HG02981 (cell line): ENCODE results near the gene HDAC5.
"Not testable (repeated sequence)": the region's sequence is repeated elsewhere in the genome, so short reads cannot be mapped to it uniquely, and the experiment has no call there.

Experiments used
- ATAC-seq: cut with Tn5 transposase; IDR thresholded peaks from one replicate; pipeline ENCODE4 v1.9.1; 2021; ENCODE audit warnings: mild to moderate bottlenecking, moderate library complexity; ENCODE audit not compliant: unreplicated experiment

Gene HDAC5

DNA sequence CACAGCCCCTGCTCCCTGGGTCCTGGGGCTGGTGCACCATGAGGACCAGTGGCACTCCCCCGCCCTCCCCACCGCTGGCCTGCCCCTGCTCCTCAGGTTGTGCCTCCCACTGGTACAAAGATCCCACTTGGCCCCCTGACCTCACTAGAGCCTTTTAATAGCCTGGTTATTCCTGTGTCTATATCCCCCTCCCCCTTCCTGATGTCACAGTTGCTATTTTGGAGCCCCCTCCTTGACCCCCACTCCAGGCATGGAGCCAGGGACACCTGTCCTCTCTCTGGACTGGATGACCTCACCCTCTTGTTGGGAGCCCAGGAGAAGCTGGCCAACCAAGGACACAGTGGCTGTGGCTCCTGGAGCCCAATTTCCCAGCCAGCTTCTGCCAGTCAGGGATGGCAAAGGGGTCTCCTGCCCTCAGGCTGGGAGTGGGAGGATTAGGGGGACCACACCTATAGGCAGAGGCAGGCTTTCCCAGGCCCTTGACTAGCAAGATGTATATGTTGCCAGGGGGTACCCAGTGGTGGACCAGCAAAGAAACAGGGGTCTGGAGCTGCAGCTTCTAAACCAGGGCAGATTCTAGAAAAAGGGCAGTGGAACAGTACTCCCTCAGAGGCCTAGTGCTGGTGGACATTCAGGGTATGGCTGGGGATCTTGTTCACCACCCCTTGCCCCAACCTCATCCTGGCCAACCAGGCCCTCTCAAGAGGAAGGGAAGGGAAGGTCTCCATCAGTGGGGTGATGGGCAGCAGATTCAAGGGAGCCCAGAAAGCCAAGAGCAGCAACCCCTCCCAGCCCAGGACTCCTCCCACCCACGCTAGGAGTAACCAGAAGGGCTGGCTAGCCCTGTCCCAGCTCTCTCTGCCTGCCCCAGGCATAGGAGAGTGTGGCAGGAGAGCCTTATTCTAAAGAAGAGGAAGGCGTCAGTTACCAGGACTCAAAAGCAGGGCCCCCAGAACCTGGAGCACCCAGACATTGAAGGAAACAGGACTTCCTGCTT lies 10.9 kb downstream of the HDAC5 start:
- ATAC-seq: no peak

DNA sequence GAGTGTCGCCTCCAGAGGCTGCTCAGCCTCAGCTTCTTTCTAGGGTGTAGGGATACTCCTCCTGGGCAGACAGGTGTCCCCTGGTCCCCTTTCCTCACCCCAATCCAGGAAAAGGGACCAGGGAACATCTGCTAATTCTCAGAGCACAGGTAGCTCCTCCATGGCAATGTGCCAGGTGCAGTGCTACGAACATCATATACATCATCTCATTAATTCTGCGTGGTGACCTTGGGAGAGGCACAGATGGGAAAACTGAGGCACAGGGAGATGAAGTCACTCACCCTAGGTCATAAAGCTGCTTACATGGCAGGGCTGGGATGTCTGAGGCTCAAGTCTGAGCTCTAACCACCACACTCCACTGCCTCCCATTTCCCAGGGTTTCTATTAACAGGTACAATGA lies 11.7 kb downstream of the HDAC5 start:
- no peak for ATAC-seq

DNA sequence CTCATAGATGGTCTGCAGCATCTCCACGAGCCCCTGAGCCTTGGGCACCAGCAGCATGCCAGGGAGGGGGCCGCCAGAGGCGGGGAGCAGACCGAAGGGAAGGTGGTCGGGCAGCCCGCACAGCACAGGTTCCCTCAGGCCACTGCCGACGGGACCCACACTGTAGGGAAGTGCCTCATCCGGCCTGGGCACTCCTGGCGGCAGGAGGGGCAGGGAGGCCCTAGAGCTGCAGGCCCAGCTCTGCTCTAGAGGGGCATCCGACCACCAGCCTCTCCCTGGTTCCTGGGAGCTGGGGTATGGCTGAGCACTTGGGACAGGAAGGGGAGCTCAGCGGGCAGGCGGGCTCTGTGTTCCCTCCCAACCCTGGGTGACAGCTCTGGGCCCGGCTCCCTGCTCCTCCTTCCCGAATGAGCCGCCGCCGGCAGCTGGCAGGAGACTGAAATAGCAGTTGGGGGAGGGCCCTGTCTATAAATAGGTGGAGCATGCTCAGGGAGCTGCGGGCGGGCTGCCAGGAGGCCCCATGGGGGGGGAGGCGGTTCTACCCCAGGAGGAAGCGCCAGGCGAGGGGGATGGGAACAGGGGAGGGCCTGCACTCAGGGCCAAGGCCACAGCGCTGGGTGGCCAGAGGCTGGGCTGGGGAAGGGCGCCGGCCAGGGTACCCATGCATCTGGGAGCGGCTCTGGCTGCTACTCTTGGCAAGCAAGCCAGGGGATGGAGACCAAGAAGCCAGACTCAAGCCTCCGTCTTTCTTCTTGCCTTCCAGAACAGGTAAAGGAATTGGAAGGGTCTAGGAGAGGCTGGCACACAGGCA lies 12.4 kb downstream of the HDAC5 start:
- ATAC-seq: no peak

DNA sequence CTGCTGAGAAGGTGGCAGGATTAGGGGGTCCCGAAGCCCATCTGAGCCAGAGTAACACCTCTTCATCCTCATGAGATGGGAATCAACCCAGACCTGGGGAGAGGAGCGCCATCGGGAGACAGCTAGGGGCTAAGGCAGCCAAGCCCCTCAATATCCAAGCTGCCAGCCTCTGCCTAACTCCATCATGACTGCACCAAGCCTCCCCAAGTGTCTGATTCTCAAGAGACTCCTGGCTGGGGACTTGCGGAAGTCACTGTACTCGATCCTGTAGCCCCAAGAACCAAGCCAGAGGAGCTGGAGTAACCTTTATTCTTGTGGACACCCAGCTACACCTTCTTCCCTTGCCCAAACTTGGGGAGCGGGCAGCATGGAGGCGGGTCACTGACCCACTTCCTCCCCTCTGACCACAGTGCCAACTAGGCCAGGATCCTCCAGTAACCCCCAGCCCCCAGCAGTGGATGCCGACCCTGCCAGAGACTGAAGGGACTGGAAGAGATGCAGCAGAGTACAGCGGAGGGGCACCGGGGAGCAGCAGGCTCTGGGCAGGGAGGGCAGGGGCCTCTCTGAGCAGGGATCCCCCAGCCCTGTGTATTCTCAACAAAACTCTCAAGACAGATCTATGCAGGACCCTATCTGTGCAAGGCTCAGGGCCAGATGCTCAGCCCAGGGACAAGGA lies 13.3 kb downstream of the HDAC5 start:
- ATAC-seq: no peak

DNA sequence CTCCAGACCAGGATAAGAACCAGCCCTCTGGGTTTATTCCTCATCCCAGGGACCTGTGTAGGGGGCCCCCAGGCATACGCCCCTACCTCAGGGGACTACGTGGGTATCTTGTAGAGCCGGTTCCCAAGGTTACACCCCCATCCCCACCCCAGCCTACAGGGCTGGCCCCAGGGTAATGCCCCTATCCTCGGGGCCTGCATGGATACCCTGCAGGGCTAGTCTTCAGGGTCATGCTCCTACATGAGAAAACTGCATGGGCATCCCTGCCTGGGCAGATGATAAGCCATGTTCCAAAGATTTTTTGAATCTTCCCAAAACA lies 14.2 kb downstream of the HDAC5 start:
- no peak for ATAC-seq

DNA sequence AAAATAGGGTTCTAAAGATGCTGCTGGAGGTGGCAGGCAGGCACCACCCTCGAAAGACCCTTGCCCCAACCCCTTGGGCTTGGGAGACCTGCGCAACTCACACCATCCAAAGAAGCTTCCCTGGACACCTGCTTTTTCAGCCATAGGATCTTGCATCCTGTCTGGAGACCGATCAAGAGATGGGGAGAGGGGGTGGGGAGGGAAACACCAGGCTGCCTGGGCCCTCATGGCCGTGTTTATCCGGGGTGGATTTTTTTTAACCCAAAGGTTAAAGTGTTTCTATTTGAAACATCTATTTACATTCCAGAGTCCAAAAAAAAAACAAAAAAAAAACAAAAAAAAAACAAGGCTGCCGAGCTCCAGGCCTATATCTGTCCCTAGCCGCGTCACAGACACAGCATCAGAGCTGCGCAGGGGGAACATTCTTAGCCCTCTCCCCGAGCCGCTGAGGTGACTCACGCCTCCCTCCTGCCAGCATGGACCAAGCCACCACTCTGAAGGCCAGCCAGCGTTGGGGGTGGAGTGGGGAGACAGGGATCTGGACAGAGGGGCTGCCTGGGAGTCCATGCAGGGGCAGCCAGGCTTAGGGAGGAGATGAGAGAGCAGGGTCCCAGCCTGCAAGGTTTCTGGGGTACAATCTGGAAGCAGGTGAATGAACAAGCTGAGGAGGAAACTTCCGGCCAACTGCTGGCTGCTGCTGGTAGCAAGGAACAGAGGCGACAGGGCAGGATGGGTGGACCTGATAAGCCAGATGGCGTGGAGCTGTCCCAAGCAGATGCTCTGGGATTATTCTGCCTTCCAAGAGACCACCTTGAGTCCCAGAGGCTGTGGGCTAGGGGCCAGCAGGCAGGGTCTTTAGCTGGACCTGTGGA lies 14.8 kb downstream of the HDAC5 start:
- ATAC-seq: no peak

DNA sequence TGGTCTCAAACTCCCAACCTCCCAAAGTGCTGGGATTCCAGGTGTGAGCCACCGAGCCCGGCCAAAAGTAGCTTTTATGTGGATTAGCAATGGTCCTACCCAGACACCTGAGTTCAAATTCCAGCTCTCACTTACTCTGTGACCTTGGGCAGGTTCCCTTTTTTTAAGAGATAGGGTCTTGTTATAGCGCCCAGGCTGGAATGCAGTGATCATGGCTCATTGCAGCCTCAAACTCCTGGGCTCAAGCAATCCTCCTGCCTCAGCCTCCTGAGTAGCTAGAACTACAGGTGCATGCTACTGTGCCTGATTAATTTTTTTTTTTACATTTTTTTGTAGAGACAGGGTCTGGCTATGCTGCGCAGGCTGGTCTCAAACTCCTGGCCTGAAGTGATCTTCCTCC lies 16.6 kb downstream of the HDAC5 start:
- no peak for ATAC-seq

DNA sequence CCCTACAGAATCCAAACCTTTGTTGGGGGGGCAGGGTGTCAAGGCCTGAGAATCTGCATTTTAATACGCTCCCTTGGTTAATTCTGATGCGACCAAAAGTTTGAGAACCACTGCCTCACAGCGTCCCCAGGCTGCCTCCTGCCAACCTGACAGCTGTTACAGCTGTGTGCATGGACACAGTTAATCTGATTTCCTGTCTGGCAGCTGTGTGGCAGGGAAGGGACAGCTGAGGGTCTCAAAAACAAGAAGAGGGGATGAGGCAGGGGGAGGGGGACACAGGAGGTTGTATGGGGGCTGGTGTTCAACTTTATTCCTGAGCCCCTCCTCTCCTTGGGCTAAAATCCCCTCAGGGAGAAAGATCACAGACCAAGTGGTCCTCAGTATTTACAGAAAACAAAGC lies 17.5 kb downstream of the HDAC5 start:
- ATAC-seq: no peak

DNA sequence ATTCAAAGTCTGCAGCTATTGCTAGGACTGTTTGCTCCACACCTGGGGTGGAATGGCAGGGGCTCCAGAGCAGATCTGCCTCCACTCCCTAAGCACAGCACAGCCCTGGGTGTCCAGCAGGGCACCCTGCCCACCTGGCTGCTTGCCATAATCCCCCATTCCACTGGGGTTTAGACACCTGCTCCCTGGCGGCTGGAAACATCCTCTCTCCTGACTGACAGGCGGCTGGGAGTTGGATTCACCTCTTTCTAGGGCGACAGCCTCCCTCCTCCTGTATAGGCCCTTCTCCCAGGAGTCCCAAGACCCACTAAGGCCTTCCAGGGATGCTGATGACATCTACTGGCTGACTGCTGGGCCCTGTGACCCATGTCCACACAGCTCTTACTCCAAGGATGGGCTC lies 18.0 kb downstream of the HDAC5 start:
- ATAC-seq: no peak

DNA sequence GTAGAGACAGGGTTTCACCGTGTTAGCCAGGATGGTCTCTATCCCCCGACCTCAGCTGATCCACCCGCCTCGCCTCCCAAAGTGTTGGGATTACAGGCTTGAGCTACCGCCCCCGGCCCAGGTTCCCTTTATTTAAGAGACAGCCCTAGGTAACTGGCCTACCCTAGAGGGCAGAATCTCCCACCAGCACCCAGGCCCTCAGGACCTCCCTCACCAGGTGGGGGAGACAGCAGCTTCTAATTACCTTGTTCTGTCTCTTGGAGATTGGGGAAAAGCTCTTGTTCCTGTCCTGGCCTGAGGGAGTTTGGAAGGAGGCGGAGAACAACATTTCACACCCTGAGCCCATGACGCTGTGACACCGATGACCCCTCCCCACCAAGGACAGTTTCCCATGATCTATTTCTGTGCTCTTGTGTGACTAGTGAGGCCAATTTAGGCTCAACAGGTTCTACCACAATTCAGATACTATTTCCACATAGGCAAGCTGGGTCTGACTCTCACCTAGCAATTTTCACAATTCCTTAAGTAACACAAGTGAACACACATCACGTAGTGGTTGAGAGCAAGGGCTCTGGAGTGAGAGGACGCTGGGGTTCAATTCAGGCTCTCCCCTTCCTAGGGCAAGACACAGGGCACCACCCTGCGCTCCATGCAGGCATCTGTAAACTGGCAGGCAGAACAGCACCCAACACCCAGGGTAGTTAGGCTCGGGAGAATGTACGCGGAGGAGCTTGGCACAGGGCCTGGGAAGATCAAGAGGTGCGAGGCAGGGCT lies 20.4 kb downstream of the HDAC5 start:
- no peak for ATAC-seq

DNA sequence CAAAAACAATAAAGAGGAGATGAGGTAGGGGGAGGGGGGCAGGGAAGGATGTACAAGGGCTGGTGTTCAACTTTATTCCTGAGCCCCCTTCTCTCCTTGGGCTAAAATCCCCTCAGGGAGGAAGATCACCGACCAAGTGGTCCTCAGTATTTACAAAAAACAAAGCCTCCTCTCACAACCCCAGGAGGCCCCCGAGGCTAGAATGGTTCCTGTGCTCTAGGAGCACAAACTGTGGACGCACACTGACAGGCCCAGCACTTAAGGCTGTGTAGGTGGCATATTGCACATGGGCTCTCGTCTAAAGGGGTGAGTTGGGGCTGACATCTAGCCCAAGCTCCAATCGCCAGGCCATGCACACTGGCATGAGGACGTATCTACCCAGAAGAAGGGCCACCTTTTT lies 21.6 kb downstream of the HDAC5 start:
- ATAC-seq: not testable (repeated sequence)

DNA sequence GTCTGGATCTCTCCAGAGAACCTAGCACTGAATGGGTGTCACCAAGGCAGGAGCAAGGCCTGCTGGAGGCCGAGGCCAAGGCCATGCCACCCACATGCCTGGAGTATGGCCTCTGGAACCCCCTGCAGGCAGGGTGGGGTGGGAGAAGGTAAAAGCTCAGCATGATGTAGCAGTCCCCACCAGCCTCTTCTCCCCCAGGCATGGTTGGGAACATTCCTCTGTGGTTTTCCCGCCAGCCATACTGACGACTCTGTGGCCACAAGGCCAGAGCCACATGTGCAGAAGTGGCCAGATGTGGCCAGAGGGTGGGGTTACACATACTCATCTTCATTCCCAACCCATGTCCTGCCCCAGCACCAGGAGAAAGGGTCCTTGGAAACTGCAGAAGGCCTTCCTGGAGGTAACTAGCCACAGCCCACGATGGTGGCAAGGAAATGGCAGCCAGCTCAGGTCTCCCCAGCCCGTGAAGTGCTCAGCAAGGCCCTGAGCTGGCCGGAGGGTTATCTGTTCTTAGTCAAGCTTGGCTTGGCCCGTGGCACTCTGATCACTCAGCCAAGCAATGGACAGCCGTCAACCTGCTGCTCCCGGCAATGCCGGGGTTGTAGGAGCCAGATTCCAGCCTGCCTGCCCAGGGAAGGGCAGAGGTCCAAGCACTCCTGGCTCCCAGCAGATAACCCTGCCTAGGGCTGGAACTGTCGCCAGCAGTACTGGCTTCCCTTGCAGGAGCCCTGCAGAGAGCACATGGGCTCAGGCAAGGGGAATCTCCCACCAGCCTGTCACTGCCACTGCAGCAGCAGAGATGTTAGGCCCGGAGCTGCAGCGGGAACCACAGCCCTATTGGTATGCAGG lies 26.1 kb downstream of the HDAC5 start:
- ATAC-seq: no peak

DNA sequence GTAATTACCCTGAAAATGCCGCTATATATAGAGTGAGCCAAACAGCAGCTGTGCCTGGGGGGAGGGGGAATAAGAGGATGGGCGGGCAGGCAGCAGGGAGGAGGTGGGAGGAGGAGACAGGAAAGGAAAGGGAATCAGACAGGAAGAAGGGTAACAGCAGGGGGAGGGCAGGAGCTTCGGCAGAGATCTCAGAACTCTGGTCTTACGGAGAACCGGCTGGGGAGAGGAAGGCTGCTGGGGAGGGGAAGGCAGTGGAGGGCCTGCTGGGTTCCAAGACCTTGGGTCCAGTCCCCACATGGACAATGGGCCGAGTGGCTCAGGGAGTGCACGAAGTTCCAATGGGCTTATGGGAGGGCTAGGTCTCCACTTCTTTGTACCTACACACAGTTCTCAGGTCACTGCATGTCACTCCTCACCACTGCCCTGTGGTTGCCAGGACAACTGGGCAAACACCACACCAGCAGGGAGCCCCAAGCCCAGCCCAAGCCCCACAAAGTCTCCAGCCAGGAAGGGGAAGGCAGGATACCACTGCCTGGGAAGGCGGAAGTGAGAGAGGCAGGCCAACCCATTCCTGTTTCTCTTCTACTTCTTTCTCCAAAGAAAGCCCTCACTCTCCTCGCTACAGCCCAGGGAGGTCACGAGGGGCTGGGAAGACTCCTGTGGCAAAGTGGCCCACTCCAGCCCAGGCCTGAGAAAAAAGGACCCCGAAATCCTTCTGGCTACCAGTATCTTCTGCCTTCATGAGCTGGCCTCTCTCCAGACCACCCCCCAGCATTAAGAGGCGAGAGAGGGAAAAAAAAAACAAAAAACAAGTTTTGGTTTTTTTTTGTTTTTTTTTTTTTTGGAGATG lies 27.6 kb downstream of the HDAC5 start:
- no peak for ATAC-seq

DNA sequence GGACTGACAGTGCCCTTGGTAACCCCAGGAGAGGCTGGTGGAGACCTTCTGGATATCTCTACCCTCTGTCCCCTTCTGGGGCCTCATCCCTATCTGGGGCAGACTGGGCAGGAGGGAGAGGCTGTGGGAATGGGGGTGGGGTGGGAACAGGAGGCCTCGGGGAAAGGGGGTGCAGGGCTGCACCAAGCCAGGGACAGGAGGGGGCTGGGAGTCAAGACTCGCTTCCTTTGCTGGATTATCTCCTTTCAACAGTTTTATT lies 28.1 kb downstream of the HDAC5 start:
- ATAC-seq: no peak

DNA sequence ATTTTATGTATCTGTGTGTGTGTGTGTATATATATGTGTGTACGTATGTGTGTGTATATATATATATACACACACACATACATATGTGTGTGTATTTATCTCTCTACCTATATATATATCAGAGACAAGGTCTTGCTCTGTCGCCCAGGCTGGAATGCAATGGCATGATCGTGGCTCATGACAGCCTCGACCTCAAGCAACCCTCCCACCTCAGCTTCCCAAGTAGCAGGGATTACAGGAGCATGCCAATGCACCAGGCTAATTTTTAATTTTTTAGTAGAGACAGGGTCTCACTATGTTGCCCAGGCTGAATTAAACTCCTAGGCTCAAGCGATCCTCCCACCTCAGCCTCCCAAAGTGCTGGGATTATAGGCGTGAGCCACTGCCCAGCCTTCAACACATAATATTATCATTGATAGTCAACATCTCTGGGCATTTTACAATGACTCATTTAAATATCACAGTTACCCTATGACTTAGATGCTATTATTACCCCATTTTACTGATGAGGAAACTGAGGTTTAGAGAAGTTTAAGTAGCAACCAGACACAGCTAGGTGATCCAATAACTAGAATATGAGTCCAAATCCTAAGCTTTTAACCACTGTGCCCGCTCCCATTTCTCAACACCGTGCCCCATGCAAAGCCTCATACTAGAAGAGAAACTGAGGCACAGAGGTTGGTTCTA lies 28.6 kb downstream of the HDAC5 start:
- ATAC-seq: no peak

DNA sequence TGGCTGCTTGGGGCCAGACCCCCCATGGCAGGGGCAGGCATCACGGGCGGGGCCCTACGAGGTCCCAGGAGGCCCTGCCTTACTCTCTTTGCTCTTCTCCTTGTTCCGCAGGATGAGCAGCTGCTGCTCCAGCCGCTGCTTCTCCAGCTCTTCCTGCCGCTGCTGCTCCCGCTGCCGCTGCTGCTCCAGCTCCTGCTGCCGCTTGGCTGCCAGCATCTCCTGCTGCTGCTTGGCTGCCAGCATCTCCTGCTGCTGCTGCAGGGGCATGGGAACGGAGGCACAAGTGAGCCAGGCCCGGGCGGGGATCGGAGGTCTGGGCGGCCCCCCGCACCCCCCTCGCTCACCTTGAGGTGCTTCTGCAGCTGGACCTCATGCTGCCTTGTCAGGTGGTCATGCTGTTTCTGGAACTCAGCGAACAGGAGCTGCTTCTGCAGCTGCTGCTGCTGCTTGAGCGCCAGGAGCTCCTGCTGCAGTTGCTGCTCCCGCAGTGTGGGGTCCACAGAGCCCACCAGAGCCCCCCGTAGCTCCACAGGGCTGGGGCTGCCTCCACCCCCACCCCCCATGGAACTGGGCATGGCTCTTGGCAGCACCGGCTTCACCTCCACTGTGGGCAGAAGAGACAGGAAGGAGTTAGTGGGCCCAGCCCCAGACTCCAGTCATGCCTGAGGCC lies 30.1 kb downstream of the HDAC5 start:
- ATAC-seq: no peak

DNA sequence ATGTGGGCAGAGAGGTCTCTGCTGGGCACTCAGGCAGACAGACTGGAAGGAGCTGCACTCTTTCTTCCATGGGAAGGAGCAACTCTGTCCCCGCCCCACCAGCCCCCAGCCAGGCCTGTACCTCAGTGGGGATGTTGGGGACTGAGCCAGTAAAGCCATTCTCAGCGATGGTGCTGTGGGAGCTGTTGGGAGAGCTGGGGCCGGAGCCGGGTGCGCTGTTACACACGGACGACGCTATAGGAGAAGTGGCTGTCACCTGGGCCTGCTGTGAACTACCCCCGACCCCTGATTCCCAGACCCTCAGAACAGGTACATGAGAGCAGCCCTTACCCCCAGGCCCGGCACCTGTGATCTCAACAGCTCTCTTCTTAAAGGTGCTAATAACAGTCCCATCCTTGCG lies 31.4 kb downstream of the HDAC5 start:
- ATAC-seq: no peak
